OCI-LY7 (cell line): Measurements from ENCODE around the gene SCAMP2.

Experiments used
- CTCF ChIP-seq: fragments of 200-600 bp; sonication (generic); conservative IDR thresholded peaks from 2 replicates; pipeline ENCODE4 v1.5.1; 2014; ENCODE audit warnings: mild to moderate bottlenecking, antibody characterized with exemption, low read length, moderate library complexity, mixed read lengths
- EZH2phosphoT487 ChIP-seq: fragments of 200-600 bp; sonication (generic); IDR thresholded peaks from 2 replicates; pipeline ENCODE4 v1.6.1; 2018; ENCODE audit warnings: low read depth, borderline replicate concordance, mild to moderate bottlenecking, mixed run types, antibody characterized with exemption, low read length, moderate library complexity, mixed read lengths

- no peak for TF ChIP-seq CTCF
- TF ChIP-seq EZH2phosphoT487 = no peak
Observed at GRCh38 chr15:74896316-74896715, 23.2 kb upstream of the SCAMP2 start.
